Lower leg skin (tissue), 3 donors: ENCODE data around the gene MGLL.
"Not testable (repeated sequence)": the region's sequence is repeated elsewhere in the genome, so short reads cannot be mapped to it uniquely, and the experiment has no call there.

Source experiments
- POLR2A ChIP-seq, 2 donors: fragments of 450-650 bp; IDR thresholded peaks; one replicate each; pipeline ENCODE4 v1.6.1; 2016 to 2017; ENCODE audit warnings: antibody characterized with exemption in 2 of 2, mild to moderate bottlenecking in 1 of 2, moderate library complexity in 1 of 2
- TF ChIP-seq, protein P1 (sequence below), 3 donors: fragments of 450-650 bp; IDR thresholded peaks; one replicate each; pipeline ENCODE4 v1.5.1; 2016; ENCODE audit warnings: antibody characterized with exemption in 3 of 3, mild to moderate bottlenecking in 3 of 3, moderate library complexity in 2 of 3

DNA sequence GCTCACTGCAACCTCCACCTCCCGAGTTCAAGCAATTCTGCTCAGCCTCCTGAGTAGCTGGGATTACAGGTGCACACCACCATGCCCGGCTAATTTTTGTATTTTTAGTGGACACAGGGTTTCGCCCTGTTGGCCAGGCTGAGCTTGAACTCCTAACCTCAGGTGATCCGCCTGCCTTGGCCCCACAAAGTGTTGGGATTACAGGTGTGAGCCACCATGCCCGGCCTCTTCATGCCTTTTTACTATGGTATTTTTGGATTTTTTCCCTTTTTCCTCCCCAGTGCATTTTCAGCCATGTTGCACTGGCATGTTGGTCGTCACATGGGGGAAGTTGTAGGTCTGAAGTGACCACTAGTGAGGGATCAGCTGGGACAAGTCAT lies 140.2 kb downstream of the MGLL start:
- TF ChIP-seq, protein P1, sequence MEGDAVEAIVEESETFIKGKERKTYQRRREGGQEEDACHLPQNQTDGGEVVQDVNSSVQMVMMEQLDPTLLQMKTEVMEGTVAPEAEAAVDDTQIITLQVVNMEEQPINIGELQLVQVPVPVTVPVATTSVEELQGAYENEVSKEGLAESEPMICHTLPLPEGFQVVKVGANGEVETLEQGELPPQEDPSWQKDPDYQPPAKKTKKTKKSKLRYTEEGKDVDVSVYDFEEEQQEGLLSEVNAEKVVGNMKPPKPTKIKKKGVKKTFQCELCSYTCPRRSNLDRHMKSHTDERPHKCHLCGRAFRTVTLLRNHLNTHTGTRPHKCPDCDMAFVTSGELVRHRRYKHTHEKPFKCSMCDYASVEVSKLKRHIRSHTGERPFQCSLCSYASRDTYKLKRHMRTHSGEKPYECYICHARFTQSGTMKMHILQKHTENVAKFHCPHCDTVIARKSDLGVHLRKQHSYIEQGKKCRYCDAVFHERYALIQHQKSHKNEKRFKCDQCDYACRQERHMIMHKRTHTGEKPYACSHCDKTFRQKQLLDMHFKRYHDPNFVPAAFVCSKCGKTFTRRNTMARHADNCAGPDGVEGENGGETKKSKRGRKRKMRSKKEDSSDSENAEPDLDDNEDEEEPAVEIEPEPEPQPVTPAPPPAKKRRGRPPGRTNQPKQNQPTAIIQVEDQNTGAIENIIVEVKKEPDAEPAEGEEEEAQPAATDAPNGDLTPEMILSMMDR (IDR thresholded peaks at IDR 0.05), result not testable (repeated sequence)
- not testable (repeated sequence) for TF ChIP-seq POLR2A (IDR thresholded peaks at IDR 0.05)
